NK-92 (cell line): ENCODE data around the gene ZFHX3.
"Not testable (repeated sequence)": the region's sequence is repeated elsewhere in the genome, so short reads cannot be mapped to it uniquely, and the experiment has no call there.

Experiments
- DNase-seq: peaks from one replicate; lab custom pipeline; 2025; ENCODE audit not compliant: unreplicated experiment; lab: John Stamatoyannopoulos, UW

Gene ZFHX3

GRCh38 chr16:73000020-73000906, 47.7 kb downstream of the ZFHX3 start:
- DNase-seq: no peak

GRCh38 chr16:72999541-73000019, 48.3 kb downstream of the ZFHX3 start:
- no peak for DNase-seq

GRCh38 chr16:72997141-72997542, 50.8 kb downstream of the ZFHX3 start:
- DNase-seq: no peak

- DNase-seq: no peak
Observed at GRCh38 chr16:72996291-72997062, 51.5 kb downstream of the ZFHX3 start.

- not testable (repeated sequence) for DNase-seq
Observed at GRCh38 chr16:72995882-72996270, 52.1 kb downstream of the ZFHX3 start.

GRCh38 chr16:72995151-72995881, 52.6 kb downstream of the ZFHX3 start:
- DNase-seq: no peak

- no peak for DNase-seq
Observed at GRCh38 chr16:72992142-72992601, 55.8 kb downstream of the ZFHX3 start.

- no peak for DNase-seq
Observed at GRCh38 chr16:72991644-72992043, 56.3 kb downstream of the ZFHX3 start.

GRCh38 chr16:72991211-72991610, 56.7 kb downstream of the ZFHX3 start:
- no peak for DNase-seq

- DNase-seq: no peak
Observed at GRCh38 chr16:72990571-72990970, 57.4 kb downstream of the ZFHX3 start.

GRCh38 chr16:72989579-72990551, 58.1 kb downstream of the ZFHX3 start:
- DNase-seq: no peak

GRCh38 chr16:72989203-72989578, 58.7 kb downstream of the ZFHX3 start:
- DNase-seq: not testable (repeated sequence)

- no peak for DNase-seq
Observed at GRCh38 chr16:72988569-72988968, 59.4 kb downstream of the ZFHX3 start.

- no peak for DNase-seq
Observed at GRCh38 chr16:72987480-72987901, 60.4 kb downstream of the ZFHX3 start.

GRCh38 chr16:72985995-72986394, 61.9 kb downstream of the ZFHX3 start:
- no peak for DNase-seq

GRCh38 chr16:72985148-72985941, 62.6 kb downstream of the ZFHX3 start:
- no peak for DNase-seq

- no peak for DNase-seq
Observed at GRCh38 chr16:72983728-72984350, 64.1 kb downstream of the ZFHX3 start.

GRCh38 chr16:72983241-72983640, 64.7 kb downstream of the ZFHX3 start:
- no peak for DNase-seq

GRCh38 chr16:72979974-72980373, 68.0 kb downstream of the ZFHX3 start:
- DNase-seq: no peak
